DOHH2 (cell line): ENCODE measurements around the gene CABLES1.

ENCODE experiments used
- CTCF ChIP-seq: fragments of 200-600 bp; sonication (generic); IDR thresholded peaks from one replicate; pipeline ENCODE4 v1.5.1; 2014; ENCODE audit warnings: antibody characterized with exemption, mild to moderate bottlenecking, low read depth, low read length; ENCODE audit not compliant: poor library complexity, severe bottlenecking
- EZH2phosphoT487 ChIP-seq: fragments of 200-600 bp; sonication (generic); IDR thresholded peaks from 2 replicates; pipeline ENCODE4 v1.6.1; 2017; ENCODE audit warnings: borderline replicate concordance, mild to moderate bottlenecking, antibody characterized with exemption, low read length, moderate library complexity, mixed read lengths

- TF ChIP-seq CTCF (no peak), EZH2phosphoT487 (no peak)
Measured at GRCh38 chr18:23099621-23100020, 35.7 kb upstream of the CABLES1 start.
